GM23248 (cell line): ENCODE data around the gene SLC12A4.

Experiments
- EZH2 ChIP-seq: fragments of 200-600 bp; sonication (generic); IDR thresholded peaks from 2 replicates; pipeline ENCODE4 v1.6.1; 2018; ENCODE audit warnings: antibody characterized with exemption, mild to moderate bottlenecking; ENCODE audit not compliant: insufficient read depth, poor library complexity, severe bottlenecking
- EZH2phosphoT487 ChIP-seq: fragments of 200-600 bp; sonication (generic); IDR thresholded peaks from 2 replicates; pipeline ENCODE4 v1.6.1; 2018; ENCODE audit warnings: antibody characterized with exemption, moderate library complexity, mild to moderate bottlenecking, low read depth; ENCODE audit not compliant: insufficient read depth

DNA sequence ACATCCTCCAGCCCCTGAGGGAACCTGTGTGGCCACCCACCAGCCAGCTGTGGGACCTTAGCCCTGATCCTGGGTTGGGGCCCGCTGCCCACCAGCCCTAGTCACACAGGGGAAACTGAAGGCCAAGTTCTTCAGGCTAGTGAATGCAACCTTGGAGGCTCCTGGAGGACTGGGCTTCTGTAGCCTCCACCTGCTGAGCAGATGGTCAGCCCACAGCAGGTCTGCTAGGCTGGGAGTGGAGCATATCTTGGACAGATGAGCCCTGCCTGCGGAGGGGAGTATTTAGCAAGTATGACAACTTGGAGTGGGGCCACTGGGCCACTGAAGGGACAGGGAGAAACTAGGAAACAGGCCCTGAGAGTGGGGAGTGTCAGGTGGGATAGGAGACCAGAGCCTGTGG, 7.8 kb upstream of the SLC12A4 start:
- TF ChIP-seq EZH2phosphoT487 (no peak), EZH2 (no peak)
